ENCODE measurements around the gene TRAF7. TPM values are rescaled to one million over a fixed set of nuclear protein-coding genes. Genes with fewer than 3 reads are reported as not detected.

Gene TRAF7
- total RNA-seq, 1 donor = 56.1 TPM

- no peak overlapping the region for H2AFZ ChIP-seq (ENCODE audit: low read length)
- H3K79me2 ChIP-seq (ENCODE audit: insufficient read depth, low read length) = peaks cover 64% of the 10 kb centered on the region
- H3K27ac ChIP-seq (ENCODE audit: low read depth, low read length) = no peak overlapping the region
- no peak overlapping the region for H3K4me2 ChIP-seq (ENCODE audit: insufficient read depth, low read length)
- H3K36me3 ChIP-seq (ENCODE audit: insufficient read depth, low read length) = peaks cover 25% of the 10 kb centered on the region
- H3K4me1 ChIP-seq (ENCODE audit: insufficient read depth, low read length) = peaks cover 14% of the 10 kb centered on the region
- H3K4me3 ChIP-seq (ENCODE audit: insufficient read depth, low read length) = no peak overlapping the region
- no peaks in the 10 kb centered on the region for H3K9me3 ChIP-seq (ENCODE audit: low read depth, low read length)
- H3K27me3 ChIP-seq (ENCODE audit: insufficient read depth, low read length) = no peaks in the 10 kb centered on the region
- peaks cover 54% of the 10 kb centered on the region for H4K20me1 ChIP-seq (ENCODE audit: insufficient read depth, low read length)
- TF ChIP-seq CTCF (IDR thresholded peaks at IDR 0.05; ENCODE audit: extremely low read depth, low read depth, low read length) = no peak
- no peak for DNase-seq (ENCODE audit: insufficient read length, low spot score, missing footprints)
These were observed 71.3 kb downstream of the TRAF7 start for GRCh38 chr16:2226918-2227317.

Small RNA genes lying within 50 kb of the gene (small RNA-seq; reads per million reads assigned to genes)
- gene MIR3180-5 = not detected
- not detected for gene MIR4516
- not detected for gene RF00019
- gene SNORD60 = not detected

Other genes with a start within 250 kb of the TRAF7 start
- gene HS3ST6, start 237.4 kb upstream of the TRAF7 start, total RNA-seq = not detected in 2 replicates
- 16.2 and 18.1 TPM in 2 replicates for gene MSRB1, start 212.6 kb upstream of the TRAF7 start, total RNA-seq
- not detected in 2 replicates for gene RPL3L, start 201.1 kb upstream of the TRAF7 start, total RNA-seq
- 82.8 and 109 TPM in 2 replicates for gene NDUFB10, start 196.2 kb upstream of the TRAF7 start, total RNA-seq
- 1,815 and 2,359 TPM in 2 replicates for gene RPS2, start 191.0 kb upstream of the TRAF7 start, total RNA-seq
- 0.36 TPM in 1 of 2 replicates, not detected in the other for gene RNF151, start 188.9 kb upstream of the TRAF7 start, total RNA-seq
- gene TBL3, start 183.7 kb upstream of the TRAF7 start, total RNA-seq = 22.4 and 26.1 TPM in 2 replicates
- under 0.01 and 0.29 TPM in 2 replicates for gene NOXO1, start 174.3 kb upstream of the TRAF7 start, total RNA-seq
- 8.7 and 12.1 TPM in 2 replicates for gene GFER, start 171.6 kb upstream of the TRAF7 start, total RNA-seq
- under 0.01 and 0.59 TPM in 2 replicates for gene SYNGR3, start 165.8 kb upstream of the TRAF7 start, total RNA-seq
- 17.7 and 21.0 TPM in 2 replicates for gene ZNF598, start 146.0 kb upstream of the TRAF7 start, total RNA-seq
- not detected in 2 replicates for gene NPW, start 136.0 kb upstream of the TRAF7 start, total RNA-seq
- 26.8 and 33.7 TPM in 2 replicates for gene NHERF2, start 128.9 kb upstream of the TRAF7 start, total RNA-seq
- 22.8 and 24.8 TPM in 2 replicates for gene NTHL1, start 107.9 kb upstream of the TRAF7 start, total RNA-seq
- gene TSC2, start 107.8 kb upstream of the TRAF7 start, total RNA-seq = 73.1 and 78.9 TPM in 2 replicates
- gene PKD1, start 19.9 kb upstream of the TRAF7 start, total RNA-seq = 139 and 180 TPM in 2 replicates
- gene RAB26, start 7.2 kb upstream of the TRAF7 start, total RNA-seq = 0.36 and 0.59 TPM in 2 replicates
- not detected in 2 replicates for gene CASKIN1, start 40.8 kb downstream of the TRAF7 start, total RNA-seq
- gene MLST8, start 49.7 kb downstream of the TRAF7 start, total RNA-seq = 30.8 and 44.2 TPM in 2 replicates
- gene BRICD5, start 55.1 kb downstream of the TRAF7 start, total RNA-seq = 1.5 and 2.5 TPM in 2 replicates
- 14.1 and 14.4 TPM in 2 replicates for gene PGP, start 59.1 kb downstream of the TRAF7 start, total RNA-seq
- 30.9 and 31.5 TPM in 2 replicates for gene E4F1, start 67.8 kb downstream of the TRAF7 start, total RNA-seq
- 0.72 and 0.88 TPM in 2 replicates for gene DNASE1L2, start 80.7 kb downstream of the TRAF7 start, total RNA-seq
- 42.3 and 44.5 TPM in 2 replicates for gene ECI1, start 95.8 kb downstream of the TRAF7 start, total RNA-seq
- gene RNPS1, start 112.3 kb downstream of the TRAF7 start, total RNA-seq = 64.2 and 81.1 TPM in 2 replicates
- 0.88 and 1.4 TPM in 2 replicates for gene ABCA3, start 184.9 kb downstream of the TRAF7 start, total RNA-seq

All from osteoblast (primary cell).